ENCODE measurements around the gene SPRR5.

Gene SPRR5

DNA sequence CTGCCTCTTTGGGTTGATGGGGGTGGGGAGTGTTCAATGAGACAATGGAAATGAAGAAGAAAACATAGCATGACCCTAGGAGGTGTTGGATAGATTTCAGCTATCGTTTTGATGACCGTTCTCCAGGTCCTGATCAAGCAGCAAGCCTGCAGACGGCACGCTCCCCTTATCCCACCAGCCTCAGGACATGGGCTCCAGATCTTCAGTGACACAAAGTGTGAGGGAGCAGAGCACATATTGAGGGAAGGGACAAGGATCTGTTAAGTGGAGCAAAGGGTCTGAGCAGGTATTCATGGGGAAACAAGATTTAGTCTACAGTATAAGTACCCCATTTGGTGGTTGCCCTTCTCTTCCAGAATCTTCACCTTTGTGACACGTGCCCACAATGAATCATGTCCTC, 4.7 kb downstream of the SPRR5 start:
- no peak for DNase-seq

DNA sequence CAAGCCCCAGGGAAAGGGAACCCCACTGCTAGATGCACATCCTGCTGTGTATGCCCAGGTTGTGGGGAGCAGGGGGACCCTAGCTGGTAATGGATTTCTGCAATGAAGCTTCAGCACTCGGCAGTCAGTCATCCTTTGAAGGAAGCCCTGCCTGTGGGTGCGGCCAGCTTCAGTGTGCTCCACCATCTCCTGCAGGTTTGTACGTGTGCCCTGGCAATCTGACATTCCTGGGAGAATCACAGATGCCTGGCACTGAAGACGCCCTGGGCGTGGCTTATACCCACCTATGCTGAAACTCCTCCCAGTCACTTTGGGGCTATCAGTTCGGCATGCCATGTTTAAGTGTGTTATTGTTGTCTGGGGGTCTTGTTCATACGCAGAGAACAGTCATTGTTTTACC, 6.8 kb downstream of the SPRR5 start:
- no peak for DNase-seq

DNA sequence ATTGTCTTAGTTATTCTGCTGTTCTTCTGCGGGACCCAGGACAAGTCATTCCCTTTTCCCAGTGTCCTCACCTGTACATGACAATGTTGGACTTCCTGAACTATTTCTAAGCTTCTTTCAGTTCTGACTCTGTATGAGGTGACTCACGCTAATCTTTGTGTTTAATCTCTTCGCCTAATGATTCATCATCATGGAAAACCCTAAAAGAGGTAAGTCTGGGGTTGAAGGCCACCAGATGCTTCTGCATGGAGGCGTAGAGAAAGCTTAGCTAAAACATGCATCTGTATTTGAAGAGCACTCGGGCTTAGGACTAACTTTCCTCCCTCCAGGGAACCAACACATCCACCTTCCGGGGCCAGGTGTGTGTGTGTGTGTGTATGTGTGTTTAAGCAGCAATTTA, 7.4 kb downstream of the SPRR5 start:
- no peak for DNase-seq

DNA sequence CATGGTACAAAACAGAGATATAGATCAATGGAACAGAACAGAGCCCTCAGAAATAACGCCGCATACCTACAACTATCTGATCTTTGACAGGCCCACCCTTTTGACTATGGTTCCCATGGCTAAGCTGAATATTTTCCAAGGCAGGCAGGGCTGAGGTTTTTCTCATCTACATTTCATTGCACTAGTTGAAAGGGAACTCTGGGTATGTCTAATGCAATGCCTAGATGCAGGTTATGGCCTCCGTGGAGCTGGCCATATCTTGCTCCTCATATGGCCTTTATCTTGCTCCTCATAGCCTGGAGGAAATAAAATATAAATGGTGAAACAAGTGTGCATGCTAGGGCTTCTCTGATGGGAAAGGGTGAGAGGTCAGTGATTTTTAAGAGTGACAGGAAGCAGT, 10.6 kb downstream of the SPRR5 start:
- DNase-seq, result no peak

DNA sequence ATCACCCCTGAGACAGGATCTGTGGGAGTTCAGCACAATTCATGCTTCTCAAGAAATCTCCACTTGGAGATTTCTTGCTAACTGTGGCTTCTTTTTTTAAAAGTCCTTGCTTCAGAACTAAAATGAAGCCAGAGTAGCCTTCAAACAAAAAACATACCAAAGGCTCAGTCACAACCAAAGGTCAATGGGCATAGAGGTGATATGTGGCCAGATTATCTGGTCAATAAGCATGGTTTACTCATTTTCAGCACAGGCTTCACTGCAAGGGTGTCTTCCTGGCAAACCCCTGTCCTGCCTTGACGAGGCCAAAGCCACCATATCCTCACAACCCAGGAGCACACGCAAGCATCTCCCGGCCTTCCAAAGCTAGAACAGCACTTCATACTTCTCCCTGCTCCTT, 12.3 kb downstream of the SPRR5 start:
- no peak for DNase-seq

DNA sequence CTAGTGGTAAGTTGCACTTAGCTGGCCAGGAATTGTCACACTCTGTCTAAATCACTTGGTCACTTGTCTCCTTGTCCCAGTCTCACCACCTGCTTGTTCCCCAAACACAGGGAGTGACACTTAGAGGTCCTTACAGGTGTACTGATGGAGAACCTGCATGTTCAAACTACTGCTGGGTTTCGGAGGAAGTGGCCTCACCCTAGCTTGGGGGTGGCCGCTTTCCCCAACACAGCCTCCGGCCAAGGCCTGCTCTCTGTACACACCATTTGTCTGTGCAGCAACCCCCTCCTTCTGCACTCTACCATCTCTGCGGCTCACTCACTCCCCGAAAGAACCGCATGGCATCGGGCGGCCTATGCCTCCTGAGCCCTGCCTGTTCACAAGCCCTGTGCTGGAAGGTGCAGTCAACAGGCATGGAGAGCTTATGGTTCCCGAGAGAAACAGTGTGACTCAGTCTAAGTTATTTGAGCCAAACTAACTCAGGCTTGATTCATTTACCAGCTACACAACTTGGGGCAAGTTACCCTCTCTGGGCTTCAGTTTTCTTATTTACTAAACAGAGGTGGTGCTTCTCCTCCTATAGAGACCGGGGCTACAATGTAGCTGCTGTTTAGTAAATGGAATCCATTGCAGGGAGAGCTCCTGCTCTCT, 12.9 kb downstream of the SPRR5 start:
- DNase-seq, result no peak

DNA sequence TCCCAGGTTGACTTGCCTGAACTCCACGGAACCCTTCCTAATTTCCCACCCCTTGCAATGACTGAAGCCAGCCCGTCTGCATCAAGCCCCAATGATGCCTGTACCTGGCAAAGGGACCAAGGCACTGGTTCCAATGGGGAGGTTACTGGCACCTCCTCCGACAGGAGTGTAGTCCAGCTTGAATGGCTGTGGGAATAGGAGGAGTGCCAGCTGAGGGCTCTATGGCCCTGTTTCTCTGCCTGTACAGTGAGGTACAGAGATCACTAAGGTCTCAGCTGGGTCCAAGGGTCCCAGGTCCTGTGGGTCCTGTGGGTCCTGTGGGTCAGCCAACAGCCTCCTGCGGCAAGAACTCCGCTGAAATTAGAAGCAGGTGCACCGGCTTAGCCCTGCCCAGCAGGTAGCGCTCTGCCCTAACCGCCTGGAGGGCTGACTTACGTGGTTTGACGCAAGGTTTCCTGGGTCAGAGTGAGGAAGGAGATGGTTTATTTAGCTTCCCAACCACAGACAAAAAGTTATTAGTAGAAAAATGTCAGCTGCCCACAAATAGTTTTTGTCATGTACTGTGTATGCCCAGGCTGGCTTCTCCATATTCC, 13.5 kb downstream of the SPRR5 start:
- no peak for DNase-seq

DNA sequence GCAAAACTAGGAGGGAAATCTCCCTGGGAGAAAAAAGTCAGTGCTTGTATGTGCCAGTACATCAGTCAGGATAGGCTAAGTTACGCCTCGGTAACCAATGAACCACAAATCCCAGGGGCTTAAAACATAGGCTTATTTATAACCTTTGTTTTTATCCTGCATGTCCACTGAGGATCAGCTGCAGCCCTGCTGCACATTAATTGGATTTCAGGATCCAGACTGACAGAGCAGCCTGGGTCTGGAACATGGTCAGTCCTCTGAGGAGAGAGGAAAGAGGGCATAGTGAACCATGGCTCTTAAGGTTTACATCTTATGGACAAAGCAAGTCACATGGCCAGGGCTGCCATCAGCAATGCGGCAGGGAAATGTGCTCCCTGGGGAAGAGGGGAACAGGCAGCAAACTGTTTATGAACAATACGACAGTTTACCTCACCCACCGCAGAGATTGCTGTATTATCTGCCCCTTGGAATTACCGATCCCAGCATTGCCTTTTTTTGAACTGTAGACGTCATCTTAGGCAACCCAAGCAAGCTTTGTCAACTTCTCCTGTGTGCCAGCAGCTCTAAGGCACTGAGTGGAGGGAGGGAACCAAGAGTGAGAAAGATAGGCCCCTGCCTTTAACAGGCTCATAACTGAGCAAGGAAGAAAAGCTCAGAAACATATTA, 14.4 kb downstream of the SPRR5 start:
- DNase-seq, result no peak

DNA sequence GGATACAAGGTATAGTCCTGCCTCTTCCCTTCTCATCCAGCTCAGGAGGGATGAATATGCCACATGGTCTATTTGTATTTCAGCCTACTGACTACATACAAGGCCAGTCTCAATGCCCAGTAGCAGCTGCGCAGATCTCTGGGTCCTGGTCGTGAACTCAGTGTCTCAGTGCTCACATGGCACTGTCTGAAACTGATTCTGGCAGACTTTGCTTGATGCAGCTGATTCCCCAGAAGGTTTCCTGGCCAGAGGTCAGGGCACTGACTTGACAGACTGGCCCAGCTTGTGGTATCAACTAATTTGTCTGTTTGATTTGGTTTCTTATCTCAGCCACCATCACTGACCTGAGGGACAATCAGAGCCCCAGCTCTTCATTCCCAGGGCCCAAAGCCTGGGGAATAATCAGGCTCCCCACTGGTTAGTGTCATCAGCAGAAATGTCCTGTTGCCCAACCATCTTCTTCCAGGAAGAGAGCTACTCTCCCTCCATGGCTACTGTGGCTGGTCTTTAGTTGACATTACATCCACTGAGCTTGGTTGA, 15.9 kb downstream of the SPRR5 start:
- no peak for DNase-seq

DNA sequence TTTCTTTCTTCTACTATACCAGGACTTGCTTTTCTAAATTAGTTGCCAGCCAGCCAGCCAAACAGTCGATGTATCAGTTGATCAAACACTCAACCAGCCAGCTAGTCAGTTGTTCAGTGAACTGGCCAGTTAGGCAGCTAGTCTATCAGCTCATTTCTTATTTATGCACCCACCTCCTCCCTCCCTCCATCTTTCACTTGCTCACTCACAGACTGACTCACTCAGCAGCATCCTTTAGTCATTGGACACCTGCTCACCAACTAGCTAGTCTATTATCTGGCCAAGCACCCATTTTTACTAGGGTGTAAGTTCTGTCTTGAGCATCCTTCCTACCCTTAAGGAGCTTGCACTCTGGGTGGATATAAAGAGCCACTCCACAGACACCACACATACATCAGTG, 17.5 kb downstream of the SPRR5 start:
- DNase-seq, result no peak

DNA sequence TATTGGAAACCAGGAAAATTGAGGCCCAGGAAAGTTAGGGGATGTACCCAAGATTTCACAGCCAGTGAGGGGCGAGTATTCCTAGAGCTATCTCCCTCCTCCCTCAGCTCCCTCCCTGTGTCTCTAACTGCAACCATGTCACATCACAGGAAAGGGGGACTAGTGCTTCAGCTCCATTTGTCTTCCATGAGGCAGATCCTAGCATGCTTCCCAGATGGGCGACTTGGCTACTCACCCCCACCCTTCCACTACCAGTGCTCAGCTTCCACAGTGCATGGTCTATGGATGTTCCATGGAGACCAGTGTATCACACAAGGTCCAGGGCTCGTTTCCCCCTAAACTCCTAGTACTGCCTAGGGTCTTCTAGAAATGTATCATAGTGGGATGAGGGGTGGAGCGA, 18.8 kb downstream of the SPRR5 start:
- no peak for DNase-seq

DNA sequence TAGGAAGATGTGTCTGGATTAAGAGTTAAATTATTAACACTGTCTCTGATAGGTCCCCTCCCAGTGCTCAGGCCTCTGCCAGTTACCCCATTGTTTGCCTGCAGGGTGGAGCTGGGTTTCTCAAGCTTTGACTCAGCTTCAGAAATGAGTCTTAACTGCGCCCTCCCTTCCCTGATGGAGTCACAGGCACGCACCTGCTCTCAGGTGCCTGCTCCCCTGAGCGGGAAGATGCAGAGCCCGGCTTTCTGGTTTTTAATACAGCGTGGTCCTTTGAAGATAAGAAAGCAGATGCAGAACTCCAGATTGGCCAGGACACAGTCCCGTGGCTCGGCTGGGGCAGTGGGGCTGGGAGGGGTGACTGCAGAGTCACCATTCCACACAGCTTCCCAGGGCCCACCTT, 20.2 kb downstream of the SPRR5 start:
- DNase-seq, result no peak

DNA sequence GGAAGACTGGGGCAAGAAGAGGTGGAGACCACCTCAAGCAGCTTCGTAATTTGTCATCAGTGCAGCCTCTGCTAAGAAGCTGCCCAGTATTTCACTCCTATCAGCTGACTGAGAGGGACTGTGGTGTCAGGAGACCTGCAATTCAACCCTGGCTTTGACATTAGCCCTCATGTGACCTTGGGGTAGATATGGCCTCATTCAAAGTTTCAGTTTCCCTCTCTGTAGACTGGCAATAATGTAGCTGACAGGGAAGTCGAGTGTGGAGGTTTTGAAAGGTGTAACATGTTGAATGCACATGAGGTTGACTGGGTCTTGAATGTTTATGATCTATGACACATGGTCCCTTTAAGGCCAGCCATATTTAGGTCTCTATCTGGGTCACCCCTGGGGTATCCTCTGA, 21.2 kb downstream of the SPRR5 start:
- DNase-seq, result no peak

DNA sequence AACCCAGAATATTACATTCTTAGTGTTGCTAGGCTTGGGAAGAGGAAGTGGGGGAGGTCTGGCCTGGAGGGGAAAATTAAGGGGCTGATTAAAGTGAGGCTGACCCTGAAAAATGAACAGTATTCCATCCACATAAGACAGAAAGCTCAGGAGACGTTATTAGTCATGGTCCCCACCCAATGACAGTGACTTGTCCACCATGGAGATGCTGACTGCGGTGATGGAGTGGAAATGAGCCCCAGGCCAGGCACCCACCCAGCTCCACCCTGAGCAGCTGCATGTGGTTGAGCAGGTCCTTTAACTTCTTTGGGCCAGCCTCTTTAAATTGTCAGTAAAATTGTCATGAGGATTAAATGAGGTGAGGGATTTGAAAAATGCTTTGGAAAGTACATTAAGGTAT, 22.0 kb downstream of the SPRR5 start:
- no peak for DNase-seq

DNA sequence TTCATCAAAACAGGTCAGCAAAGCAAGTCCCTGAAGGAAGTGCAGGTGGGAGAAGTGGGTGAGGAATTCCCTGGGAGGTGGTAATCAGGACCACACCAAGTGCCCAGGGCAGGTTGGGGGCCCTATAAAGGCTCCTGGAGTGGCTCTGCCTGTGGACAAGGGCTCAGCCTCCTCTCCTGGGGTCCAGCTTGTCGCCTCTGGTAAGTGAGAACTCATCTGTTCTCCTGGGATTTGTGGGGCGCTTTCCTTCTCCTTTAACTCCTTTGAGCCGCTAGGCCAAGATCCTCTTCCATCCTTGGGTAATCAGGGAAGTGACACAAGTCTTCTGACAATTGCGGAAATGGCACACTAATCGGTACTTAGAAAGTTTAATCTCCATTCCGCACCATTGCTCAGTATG, 23.5 kb downstream of the SPRR5 start, which contains the start of gene SPRR4:
Gene SPRR4 (plus strand): TSS at position 154 of the 400 bp plus-strand sequence. CDS start 1,243 bp downstream, outside the sequence.
- no peak for DNase-seq

DNA sequence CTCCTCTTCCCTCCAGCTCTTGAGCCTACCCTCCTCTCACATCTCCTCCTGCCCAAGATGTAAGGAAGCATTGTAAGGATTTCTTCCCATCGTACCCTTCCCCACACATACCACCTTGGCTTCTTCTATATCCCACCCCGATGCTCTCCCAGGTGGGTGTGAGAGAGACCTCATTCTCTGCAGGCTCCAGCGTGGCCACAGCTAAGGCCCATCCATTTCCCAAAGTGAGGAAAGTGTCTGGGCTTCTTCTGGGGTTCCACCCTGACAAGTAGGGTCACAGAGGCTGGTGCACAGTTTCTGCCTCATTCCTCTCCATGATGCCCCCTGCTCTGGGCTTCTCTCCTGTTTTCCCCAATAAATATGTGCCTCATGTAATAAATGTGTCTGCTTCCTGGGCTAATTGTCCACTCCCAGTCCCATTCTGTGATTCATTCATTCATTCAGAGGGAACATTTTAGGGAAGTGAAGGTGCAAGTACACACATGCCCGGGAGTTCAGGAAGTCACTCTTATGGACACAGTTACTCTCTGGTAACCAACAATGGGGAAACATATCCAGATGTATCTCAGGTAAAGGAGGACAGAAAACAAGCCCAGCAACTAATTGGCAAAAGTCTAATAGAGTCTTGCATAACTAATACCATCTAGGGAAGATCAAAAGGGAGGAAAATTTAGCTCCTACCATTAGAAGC, 25.3 kb downstream of the SPRR5 start:
- no peak for DNase-seq

DNA sequence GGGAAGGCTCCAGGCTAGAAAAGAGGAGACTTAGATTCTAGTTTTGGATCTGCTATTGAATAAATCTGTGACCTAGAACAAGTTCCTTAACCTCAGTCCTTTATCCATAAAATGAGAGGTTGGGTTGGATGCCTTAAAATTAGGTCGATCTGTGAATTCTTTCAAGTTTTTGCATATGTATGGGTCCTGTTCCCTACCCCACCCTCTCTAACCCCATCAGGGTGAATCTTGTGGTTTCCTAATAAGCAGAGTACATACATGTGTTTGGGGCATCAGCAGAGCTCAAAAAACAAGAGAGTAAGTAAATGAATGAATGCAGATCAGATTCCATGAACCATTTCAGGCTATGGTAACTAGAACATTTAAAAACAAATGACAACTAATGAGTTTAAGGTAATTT, 29.7 kb downstream of the SPRR5 start:
- DNase-seq, result no peak

DNA sequence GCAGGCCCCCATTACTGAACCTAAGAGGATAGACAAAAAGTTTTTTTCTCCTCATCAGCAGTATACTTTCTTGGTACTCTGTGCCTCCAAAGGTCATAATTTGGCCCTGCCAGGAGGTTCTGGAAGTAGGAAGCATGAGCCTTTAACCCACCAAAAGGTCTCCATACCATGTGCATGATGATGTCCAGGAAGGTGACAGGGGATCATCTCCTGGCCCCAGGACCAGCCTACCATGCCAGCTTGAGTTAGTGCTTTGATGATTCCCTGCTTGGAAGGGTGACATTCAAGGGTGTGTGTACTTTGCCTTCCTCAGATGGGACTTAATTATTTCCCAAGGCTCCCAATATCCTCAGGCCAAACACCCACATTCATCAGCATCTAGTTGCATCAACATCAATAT, 30.6 kb downstream of the SPRR5 start:
- DNase-seq, result no peak

DNA sequence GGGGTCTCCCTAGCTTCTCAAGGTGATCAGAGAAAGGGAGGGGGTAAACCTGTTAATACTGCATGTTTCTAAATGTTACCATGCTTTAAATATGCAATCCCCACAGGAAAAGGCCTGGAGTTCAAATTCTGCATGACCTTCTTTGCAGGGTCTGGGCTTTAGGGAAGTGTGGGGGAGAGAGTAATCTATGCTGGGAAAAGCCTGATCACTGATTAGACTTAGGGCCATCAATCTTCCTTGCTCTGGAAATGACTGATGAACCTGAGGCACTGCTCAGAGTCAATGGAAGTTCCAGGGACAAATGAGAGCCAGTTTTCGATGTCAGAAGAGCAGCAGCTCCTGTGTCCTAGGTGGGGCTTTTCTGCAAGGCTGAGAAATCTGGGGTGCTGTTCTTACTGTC, 33.7 kb downstream of the SPRR5 start:
- no peak for DNase-seq

DNA sequence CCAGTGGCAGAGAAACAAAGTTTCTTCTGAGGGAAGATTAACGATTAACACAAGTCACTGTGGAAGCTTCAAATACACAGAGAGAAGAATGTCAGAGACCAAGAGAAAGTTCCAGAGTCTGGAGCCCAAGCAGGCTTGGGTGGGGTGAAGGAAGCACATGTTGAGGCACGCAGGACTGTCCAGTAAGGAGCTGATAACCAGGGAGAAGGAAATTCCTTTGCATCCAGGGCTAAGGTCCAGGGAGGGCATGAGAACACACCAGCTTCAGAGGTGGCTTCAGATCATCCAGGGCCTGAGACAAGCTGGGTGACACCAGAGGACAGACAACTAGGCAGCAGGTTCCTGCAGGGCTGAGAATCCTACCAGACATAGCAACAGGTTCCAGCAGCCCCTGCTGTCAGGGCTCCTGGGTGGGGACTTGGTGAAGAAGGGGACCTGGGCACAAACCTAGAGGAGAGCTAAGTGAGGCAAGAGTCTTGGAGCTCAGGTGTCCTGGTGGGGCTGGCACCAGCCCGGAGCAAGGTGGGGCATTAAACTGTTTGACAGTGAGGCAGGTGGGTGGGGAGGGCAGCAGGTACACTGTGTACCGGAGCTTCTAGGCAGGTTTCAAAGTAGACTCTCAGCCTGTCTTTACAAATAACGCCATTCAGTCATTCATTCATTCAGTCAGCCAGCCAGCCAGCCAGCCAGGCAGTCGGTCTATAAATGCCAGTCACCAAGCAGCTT, 34.3 kb downstream of the SPRR5 start:
- no peak for DNase-seq

DNA sequence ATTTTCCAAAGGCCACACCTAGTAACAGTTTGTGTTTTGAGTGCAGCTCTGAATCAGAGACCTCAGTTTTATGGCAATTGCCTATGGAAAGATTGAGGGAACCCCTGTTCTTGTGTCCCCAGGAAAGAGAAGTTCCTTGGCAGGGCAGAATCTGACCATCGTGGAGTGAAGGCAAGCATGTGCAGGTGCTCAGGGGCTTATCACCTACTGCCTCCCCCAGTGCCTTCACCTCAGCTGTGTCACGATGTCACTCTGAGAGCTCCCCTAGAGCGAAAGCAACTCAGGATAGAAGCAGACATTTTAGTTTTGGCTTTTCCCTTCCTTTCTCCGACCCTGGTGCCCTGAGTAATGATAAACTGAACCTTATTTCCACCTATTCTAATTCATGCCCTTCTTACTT, 35.1 kb downstream of the SPRR5 start:
- DNase-seq, result no peak

DNA sequence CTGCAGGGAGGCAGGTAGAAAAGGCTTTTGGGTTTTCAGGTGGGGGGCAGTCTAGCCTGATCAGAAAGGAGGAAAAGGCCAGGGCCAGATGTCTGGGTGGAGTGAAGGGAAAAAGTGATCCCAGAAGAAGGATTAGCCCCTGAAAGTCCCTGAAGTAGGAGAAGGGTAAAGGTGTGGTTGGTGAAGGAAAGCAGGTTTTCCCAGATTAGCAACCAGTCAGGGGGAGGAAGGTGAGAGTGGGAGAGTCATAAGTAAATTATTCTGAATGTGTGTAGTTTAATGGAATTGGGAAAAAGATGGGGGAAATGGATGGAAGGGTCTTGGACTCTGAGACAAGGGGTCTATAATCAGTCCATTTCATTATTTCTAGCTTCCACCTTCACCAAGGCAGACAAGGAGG, 36.2 kb downstream of the SPRR5 start:
- no peak for DNase-seq

DNA sequence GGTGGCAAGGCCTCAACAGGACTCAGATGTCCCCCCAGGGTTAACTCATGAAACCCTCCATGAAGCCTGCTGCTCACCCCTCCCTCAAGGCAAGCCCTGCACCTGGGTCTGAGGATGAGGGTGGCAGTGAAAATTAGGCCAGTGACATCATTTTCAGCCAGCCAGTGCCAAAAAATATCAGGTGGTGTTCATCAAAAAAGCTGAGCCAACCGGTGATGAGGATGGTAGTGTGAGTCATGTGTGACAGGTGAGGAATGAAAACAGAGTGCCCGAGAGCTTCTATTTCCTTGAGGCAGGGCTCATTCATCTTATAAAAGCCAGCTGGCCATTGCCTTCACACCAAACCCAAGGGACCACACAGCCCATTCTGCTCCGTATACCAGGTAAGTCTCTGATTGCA, 36.7 kb downstream of the SPRR5 start, which contains the start of gene SPRR1A:
Gene SPRR1A (plus strand): TSS at position 339 of the 400 bp plus-strand sequence. CDS start 1,150 bp downstream, outside the sequence.
- no peak for DNase-seq
